NB4 (cell line): ENCODE results near the gene HOXD1.

Source experiments
- DNase-seq: peaks from one replicate; pipeline ENCODE4 v3.0.0; 2010; ENCODE audit warnings: low read depth
- H3K4me3 ChIP-seq: one replicate; pipeline ENCODE4 v1.5.1; 2011; ENCODE audit warnings: mild to moderate bottlenecking, low read depth, low read length, moderate library complexity
- CTCF ChIP-seq: IDR thresholded peaks from one replicate; pipeline ENCODE4 v1.5.1; 2012; ENCODE audit warnings: low read depth, low read length
- MAX ChIP-seq: IDR thresholded peaks from 2 replicates; pipeline ENCODE4 v1.6.1; 2011; ENCODE audit warnings: low read depth, low read length
- MYC ChIP-seq: IDR thresholded peaks from 2 replicates; pipeline ENCODE4 v1.6.1; 2011; ENCODE audit warnings: low read depth, low read length
- POLR2A ChIP-seq: IDR thresholded peaks from 2 replicates; pipeline ENCODE4 v1.6.1; 2011; ENCODE audit warnings: mild to moderate bottlenecking; ENCODE audit not compliant: insufficient read length; ENCODE audit errors: extremely low read depth

The HOXD1 gene

DNA sequence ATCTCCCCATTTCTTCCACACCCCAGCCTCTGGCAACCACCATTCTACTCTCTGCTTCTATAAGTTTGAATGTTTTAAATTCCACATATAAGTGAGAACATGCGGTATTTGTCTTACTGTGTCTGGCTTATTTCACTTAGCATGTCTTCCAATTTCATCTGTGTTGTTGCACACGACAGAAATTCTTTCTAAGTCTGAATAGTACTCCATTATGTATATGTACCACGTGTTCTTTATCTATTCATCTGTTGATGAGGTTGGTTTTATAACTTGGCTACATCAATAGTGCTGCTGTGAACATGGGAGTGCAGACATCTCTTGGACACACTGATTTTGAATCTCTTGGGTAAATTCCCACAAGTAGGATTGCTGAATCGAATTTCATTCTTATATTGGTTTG lies 49.0 kb downstream of the HOXD1 start:
- no peak for TF ChIP-seq CTCF
- TF ChIP-seq MAX, result no peak
- no peak for TF ChIP-seq POLR2A
- no peak overlapping the region for H3K4me3 ChIP-seq
- no peak for DNase-seq

DNA sequence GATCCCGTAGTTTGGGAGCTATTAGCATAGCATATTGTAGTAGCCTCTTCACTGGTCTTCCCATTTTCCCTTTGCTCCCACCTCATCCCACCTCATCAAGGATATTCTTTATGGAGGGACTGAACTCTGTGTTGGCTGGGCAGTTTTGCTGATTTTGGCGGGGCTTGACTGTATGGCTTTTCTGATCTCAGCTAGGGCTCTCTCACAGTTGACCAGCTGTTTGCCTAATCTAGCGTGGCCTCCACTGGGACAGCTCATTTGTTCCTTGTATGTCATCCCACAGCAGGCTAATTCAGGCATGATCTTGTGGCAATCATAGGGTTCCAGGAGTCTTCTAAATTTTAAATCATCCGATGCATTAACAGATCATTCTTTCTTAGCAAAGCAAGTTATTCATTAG lies 50.6 kb downstream of the HOXD1 start:
- H3K4me3 ChIP-seq, result no peak overlapping the region
- no peak for DNase-seq
- TF ChIP-seq MYC, result no peak
- no peak for TF ChIP-seq CTCF
- TF ChIP-seq POLR2A, result no peak
- no peak for TF ChIP-seq MAX

DNA sequence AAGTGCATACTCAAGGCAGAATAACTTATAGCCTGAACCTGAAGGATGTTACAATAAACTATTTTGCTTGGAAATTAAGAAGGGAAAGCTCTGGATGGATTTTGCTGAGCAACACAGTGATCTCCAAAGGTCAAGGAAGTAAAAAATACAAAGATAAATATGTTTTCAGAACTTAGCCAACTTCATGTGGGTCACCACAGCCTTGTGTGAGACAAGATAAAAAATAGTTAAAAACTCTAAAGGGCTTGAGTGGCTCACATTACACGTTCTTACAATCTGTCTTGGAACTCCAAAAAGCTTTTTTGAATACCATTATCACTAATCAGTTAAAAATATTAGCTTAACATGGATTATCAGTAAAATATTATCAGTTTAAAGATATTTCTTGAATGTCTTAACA lies 51.8 kb downstream of the HOXD1 start:
- TF ChIP-seq MAX (no peak), CTCF (no peak), MYC (no peak), POLR2A (no peak)
- no peak overlapping the region for H3K4me3 ChIP-seq
- no peak for DNase-seq
